HG03469 (cell line): ENCODE results near the gene SCN10A.

Experiments used
- ATAC-seq: cut with Tn5 transposase; IDR thresholded peaks from one replicate; pipeline ENCODE4 v1.9.1; 2021; ENCODE audit warnings: mild to moderate bottlenecking, moderate library complexity, moderate number of reproducible peaks; ENCODE audit not compliant: unreplicated experiment

The SCN10A gene

DNA sequence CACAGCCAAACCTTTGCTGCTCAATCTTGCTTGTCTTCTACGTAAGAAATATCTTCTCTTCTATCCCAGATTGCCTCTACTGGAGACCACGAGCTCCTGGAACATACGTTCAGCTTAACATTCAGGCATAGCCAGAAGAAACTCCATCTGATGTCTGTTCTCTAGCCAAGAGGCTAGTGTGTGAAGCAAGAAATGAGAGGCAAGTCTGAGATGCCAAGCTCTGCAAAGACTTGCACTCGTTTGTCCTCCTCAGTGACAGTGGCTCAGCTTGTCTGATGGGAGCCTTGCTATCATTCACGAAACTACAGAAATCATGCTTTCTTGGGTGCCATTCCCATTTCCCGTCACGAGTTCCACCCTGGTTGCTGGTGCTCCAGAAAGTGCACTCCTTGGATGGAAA, at the start of gene SCN10A:
SCN10A (minus strand) TSS at position 192 of the 400 bp plus-strand sequence. CDS start 22,207 bp downstream, outside the sequence.
- ATAC-seq: no peak

- no peak for ATAC-seq
These were observed 37.0 kb upstream of the SCN10A start for GRCh38 chr3:38853011-38853410.

DNA sequence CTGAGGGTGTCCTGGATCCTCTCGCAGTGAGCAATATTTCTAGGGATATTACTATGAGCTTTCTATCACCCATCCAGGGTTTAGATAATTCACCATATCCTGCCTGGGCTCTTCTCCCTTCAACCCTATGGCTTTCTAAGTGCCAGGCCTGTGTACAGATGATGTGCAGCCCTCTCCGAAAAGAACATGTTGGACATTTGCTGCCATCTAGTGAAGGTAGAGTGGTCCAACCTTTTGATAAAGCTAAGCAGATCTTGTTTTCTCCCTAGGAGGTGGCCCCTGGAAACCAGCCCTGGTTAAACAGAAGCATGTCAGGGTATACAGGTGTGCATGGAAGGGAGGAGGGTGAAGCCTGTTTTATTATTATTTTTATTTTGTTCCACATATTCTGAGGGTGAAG, 27.9 kb upstream of the SCN10A start:
- no peak for ATAC-seq

- ATAC-seq: no peak
These were observed 26.4 kb upstream of the SCN10A start for GRCh38 chr3:38842266-38842965.

GRCh38 chr3:38840987-38841386, 25.0 kb upstream of the SCN10A start:
- ATAC-seq: no peak

DNA sequence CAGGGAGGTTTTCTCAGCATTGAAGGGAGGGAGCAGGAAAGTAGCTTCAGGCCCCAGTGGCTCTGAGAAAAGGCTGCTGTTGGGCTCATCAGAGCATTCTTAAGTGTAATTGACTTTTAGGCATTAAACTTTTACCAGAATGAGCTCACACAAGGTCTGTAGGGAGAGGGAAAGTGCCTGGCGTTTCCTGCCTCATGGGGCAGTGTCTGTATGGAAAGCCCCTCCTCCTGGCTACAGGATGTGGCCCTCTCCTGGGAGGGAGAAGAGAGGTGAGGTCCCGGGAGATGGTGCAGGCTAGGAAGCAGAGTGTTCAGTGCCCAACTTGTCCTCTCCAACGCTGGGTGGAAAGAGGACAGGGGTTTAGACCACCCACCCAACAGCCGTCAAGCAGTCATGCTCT, 21.3 kb upstream of the SCN10A start:
- no peak for ATAC-seq

DNA sequence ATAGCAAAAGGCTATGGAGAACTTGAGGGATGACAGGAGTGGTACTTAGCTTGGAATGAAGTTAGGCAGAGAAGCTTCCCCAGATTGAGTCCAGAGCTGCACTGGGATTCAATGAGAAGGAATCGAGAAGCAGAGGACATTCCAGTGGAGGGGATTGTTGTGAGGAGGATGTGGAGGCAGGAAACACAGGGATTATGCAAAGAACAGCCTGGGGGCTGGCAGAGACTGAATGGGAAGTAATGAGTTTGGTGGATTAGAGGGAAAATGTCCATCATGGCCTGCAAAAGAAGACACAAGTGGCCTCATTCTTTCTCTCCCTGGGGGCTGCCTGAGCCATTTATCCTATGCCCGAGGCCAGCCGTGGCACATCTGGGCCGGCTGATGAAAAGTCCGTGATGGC, 20.5 kb upstream of the SCN10A start:
- ATAC-seq: no peak

- no peak for ATAC-seq
These were observed 19.9 kb upstream of the SCN10A start for GRCh38 chr3:38835939-38836338.

GRCh38 chr3:38834717-38835116, 18.7 kb upstream of the SCN10A start:
- ATAC-seq: no peak

DNA sequence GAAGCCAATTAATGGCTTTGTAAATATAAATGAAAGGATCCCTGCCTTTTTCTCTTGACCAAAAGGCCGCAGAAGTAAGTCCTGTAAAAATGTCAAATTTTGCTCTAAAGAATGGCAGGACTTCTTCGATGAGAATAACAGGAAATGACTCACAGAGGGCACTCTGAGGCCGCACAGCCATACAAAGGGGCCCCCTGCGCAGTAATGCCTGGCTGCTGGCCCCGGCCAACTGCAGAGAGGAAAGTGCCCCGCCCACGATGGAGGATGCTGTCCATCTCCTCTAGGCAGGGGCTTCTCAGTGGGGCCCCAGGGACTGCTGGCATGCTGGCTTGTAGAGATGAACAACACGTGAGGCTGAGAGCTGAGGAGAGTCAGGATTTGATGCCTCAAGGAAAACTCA, 18.1 kb upstream of the SCN10A start:
- no peak for ATAC-seq

DNA sequence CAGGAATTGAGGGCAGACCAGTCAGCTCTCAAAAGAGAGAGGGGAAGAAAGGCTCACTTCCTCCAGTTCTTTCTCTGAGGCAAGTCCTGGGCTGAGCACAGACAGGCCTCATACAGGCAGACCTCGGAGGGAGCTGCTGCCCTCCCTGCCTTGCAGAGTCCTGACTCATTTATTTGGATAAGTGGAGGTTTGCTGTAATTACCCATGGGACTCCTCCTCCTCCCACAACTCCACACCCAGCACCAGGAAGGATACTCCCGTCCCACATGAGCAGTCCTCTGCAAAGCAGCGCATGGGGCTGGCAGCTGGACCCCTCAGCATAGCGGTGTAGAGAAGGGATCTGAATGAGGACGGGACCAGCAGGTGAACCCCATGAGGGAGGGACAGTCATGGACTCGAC, 13.4 kb upstream of the SCN10A start:
- ATAC-seq: no peak

GRCh38 chr3:38828681-38829080, 12.7 kb upstream of the SCN10A start:
- no peak for ATAC-seq

GRCh38 chr3:38827791-38828190, 11.8 kb upstream of the SCN10A start:
- ATAC-seq: no peak

GRCh38 chr3:38826001-38826400, 10.0 kb upstream of the SCN10A start:
- no peak for ATAC-seq

DNA sequence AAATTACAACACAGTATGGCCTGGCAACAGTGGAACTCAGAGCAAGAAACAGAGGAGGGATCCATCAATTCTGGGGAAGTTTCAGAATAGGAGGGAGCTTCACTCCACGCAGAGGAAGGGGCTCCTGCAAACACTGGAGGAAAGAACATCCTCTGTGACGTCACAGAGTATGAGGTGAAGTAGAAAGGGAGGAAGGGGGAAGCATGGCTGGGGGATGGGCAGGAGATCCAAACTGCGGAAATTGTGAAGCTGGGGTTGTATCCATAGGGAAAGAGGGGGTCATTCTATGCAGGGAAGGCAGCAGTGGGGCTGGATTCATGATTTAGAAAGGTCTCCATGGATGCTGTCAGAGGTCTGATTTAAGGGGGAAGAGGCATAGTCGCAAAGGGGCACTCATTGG, 8.3 kb upstream of the SCN10A start:
- no peak for ATAC-seq

GRCh38 chr3:38823722-38824121, 7.7 kb upstream of the SCN10A start:
- ATAC-seq: no peak

DNA sequence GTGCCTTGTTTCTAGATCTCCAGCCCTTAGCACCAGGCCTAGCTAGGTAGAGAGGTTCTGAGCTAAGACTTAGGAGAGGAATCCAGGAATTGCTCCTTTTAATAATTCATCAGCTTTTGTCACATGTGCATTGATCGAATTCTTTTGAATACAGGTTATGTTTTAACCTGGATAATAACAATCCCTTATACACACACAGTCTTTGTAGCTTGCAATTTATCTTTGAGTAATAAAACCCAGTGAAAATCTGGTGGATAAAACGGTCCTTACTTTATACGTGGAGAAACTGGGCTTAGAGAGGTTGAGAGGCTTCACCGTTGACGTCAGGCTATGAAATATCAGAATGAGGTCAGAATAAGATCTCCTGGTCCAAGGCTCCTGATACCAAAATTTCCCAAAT, 7.2 kb upstream of the SCN10A start:
- ATAC-seq: no peak

DNA sequence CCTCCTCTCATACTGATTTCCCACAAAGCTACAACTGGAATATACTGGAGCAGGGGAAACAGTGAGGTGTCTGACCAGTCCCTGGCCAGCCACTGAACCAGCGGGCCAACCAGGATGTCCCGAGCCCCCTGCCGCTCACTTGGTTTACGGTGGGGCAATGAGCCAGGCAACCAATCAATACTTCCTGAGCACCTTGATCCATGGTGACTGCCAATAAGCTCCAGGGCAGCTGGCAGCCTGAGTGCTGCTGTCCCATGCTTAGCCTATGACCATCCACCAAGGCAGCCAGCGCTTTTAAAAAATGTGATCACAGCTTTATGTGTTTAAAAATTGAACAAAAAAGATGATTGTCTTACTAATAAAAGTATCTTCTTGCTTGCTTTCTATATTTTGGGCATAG, 4.2 kb downstream of the SCN10A start:
- no peak for ATAC-seq

- ATAC-seq: no peak
These were observed 10.1 kb downstream of the SCN10A start for GRCh38 chr3:38805765-38806386.

- no peak for ATAC-seq
These were observed 11.0 kb downstream of the SCN10A start for GRCh38 chr3:38805004-38805403.

- ATAC-seq: no peak
These were observed 15.5 kb downstream of the SCN10A start for GRCh38 chr3:38800511-38800910.

GRCh38 chr3:38793721-38794120, 22.3 kb downstream of the SCN10A start:
- no peak for ATAC-seq

DNA sequence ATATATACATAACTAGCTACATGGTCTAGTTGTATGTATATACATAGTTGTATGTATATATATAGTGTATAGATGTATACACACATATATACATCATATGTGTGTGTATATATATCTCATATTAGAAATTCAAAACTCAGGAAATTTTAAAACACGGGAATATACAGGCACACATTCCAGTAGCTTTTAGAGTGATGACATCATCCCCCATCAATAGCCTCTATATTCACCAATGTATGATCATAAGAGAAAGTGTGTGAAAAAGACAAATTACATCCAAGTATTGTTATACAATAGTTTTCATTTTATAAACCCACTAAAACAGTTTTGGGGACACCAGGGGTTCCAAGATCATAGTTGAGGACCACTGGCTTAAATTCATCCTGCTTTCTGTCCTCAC, 23.0 kb downstream of the SCN10A start:
- ATAC-seq: no peak
